Measurements from ENCODE around the gene SPOCK1.

The SPOCK1 gene

GRCh38 chr5:137214446-137215189, 284.5 kb downstream of the SPOCK1 start:
- DNase-seq = no peak

GRCh38 chr5:137212471-137212870, 286.7 kb downstream of the SPOCK1 start:
- DNase-seq = no peak

- no peak for DNase-seq
Measured at GRCh38 chr5:137209232-137209809, 289.8 kb downstream of the SPOCK1 start.

GRCh38 chr5:137207023-137207760, 291.9 kb downstream of the SPOCK1 start:
- no peak for DNase-seq

GRCh38 chr5:137206030-137206715, 293.0 kb downstream of the SPOCK1 start:
- DNase-seq = no peak

- DNase-seq = no peak
Measured at GRCh38 chr5:137205231-137206027, 293.7 kb downstream of the SPOCK1 start.

GRCh38 chr5:137203011-137203632, 296.0 kb downstream of the SPOCK1 start:
- DNase-seq = no peak

- DNase-seq = no peak
Measured at GRCh38 chr5:137201876-137202275, 297.2 kb downstream of the SPOCK1 start.

- no peak for DNase-seq
Measured at GRCh38 chr5:137200906-137201700, 298.0 kb downstream of the SPOCK1 start.

GRCh38 chr5:137199966-137200365, 299.2 kb downstream of the SPOCK1 start:
- no peak for DNase-seq

GRCh38 chr5:137199201-137199600, 299.9 kb downstream of the SPOCK1 start:
- no peak for DNase-seq

GRCh38 chr5:137195483-137195882, 303.6 kb downstream of the SPOCK1 start:
- no peak for DNase-seq

- DNase-seq = no peak
Measured at GRCh38 chr5:137194300-137194699, 304.8 kb downstream of the SPOCK1 start.

- DNase-seq = no peak
Measured at GRCh38 chr5:137192293-137192743, 306.8 kb downstream of the SPOCK1 start.

- DNase-seq = no peak
Measured at GRCh38 chr5:137191179-137191578, 307.9 kb downstream of the SPOCK1 start.

- DNase-seq = no peak
Measured at GRCh38 chr5:137190441-137190840, 308.7 kb downstream of the SPOCK1 start.

GRCh38 chr5:137190031-137190430, 309.1 kb downstream of the SPOCK1 start:
- DNase-seq = no peak

GRCh38 chr5:137188566-137188965, 310.6 kb downstream of the SPOCK1 start:
- no peak for DNase-seq

GRCh38 chr5:137186759-137187461, 312.2 kb downstream of the SPOCK1 start:
- DNase-seq = no peak

- no peak for DNase-seq
Measured at GRCh38 chr5:137185193-137185592, 313.9 kb downstream of the SPOCK1 start.
